MM.1S (cell line): ENCODE data around the gene HEPN1.

ENCODE experiments used
- DNase-seq: peaks from one replicate; pipeline ENCODE4 v3.0.0-alpha.2; 2015
- H2AFZ ChIP-seq: fragments of 300-600 bp; sonication (generic); 2 replicates; pipeline ENCODE4 v1.6.0; 2016; ENCODE audit warnings: antibody characterized with exemption, low read length
- H3F3A ChIP-seq: fragments of 300-600 bp; sonication (generic); 2 replicates; pipeline ENCODE4 v1.6.1; 2016; ENCODE audit warnings: mild to moderate bottlenecking, antibody characterized with exemption, low read length, moderate library complexity, mixed read lengths; ENCODE audit not compliant: insufficient read depth
- H3K27ac ChIP-seq: fragments of 300-600 bp; sonication (generic); 2 replicates; pipeline ENCODE4 v1.5.1; 2016; ENCODE audit warnings: mild to moderate bottlenecking, low read length
- H3K27me3 ChIP-seq: fragments of 300-600 bp; sonication (generic); replicated peaks from 2 replicates; pipeline ENCODE4 v1.6.0; 2016; ENCODE audit warnings: low read length; ENCODE audit not compliant: insufficient read depth
- H3K36me3 ChIP-seq: fragments of 300-600 bp; sonication (generic); replicated peaks from 2 replicates; pipeline ENCODE4 v1.6.1; 2016; ENCODE audit warnings: mild to moderate bottlenecking, low read length, mixed read lengths; ENCODE audit not compliant: insufficient read depth
- H3K4me1 ChIP-seq: fragments of 300-600 bp; sonication (generic); 2 replicates; pipeline ENCODE4 v1.6.1; 2016; ENCODE audit warnings: low read length, mixed read lengths
- H3K4me2 ChIP-seq: fragments of 300-600 bp; sonication (generic); 2 replicates; pipeline ENCODE4 v1.6.0; 2016; ENCODE audit warnings: low read depth, low read length
- H3K4me3 ChIP-seq: fragments of 300-600 bp; sonication (generic); 2 replicates; pipeline ENCODE4 v1.5.1; 2016; ENCODE audit warnings: low read length, mixed read lengths
- H3K79me2 ChIP-seq: fragments of 300-600 bp; sonication (generic); 2 replicates; pipeline ENCODE4 v1.6.1; 2016; ENCODE audit warnings: mixed run types, low read length, mixed read lengths
- H3K9ac ChIP-seq: fragments of 300-600 bp; sonication (generic); 2 replicates; pipeline ENCODE4 v1.6.1; 2016; ENCODE audit warnings: low read length, mixed read lengths
- H3K9me2 ChIP-seq: fragments of 300-600 bp; sonication (generic); replicated peaks from 2 replicates; pipeline ENCODE4 v1.6.1; 2016; ENCODE audit warnings: mild to moderate bottlenecking, low read length, mixed read lengths; ENCODE audit not compliant: insufficient read depth
- H3K9me3 ChIP-seq: fragments of 300-600 bp; sonication (generic); replicated peaks from 2 replicates; pipeline ENCODE4 v1.6.1; 2016; ENCODE audit warnings: mild to moderate bottlenecking, low read length, mixed read lengths; ENCODE audit not compliant: insufficient read depth
- H4K20me1 ChIP-seq: fragments of 300-600 bp; sonication (generic); 2 replicates; pipeline ENCODE4 v1.6.1; 2016; ENCODE audit warnings: mild to moderate bottlenecking, low read length, moderate library complexity, mixed read lengths; ENCODE audit not compliant: insufficient read depth
- EZH2 ChIP-seq: fragments of 300-600 bp; sonication (generic); optimal IDR thresholded peaks from 2 replicates; pipeline ENCODE3; 2017; ENCODE audit warnings: low read depth, mild to moderate bottlenecking, antibody characterized with exemption, low read length, mixed read lengths
- EZH2phosphoT487 ChIP-seq: fragments of 300-600 bp; sonication (generic); IDR thresholded peaks from 2 replicates; pipeline ENCODE4 v1.6.1; 2018; ENCODE audit warnings: antibody characterized with exemption, low read length
- TF ChIP-seq, protein P1 (sequence below): fragments of 300-600 bp; sonication (generic); IDR thresholded peaks from 2 replicates; pipeline ENCODE4 v1.5.1; 2016; ENCODE audit warnings: antibody characterized with exemption, low read length, mixed read lengths

The HEPN1 gene

DNA sequence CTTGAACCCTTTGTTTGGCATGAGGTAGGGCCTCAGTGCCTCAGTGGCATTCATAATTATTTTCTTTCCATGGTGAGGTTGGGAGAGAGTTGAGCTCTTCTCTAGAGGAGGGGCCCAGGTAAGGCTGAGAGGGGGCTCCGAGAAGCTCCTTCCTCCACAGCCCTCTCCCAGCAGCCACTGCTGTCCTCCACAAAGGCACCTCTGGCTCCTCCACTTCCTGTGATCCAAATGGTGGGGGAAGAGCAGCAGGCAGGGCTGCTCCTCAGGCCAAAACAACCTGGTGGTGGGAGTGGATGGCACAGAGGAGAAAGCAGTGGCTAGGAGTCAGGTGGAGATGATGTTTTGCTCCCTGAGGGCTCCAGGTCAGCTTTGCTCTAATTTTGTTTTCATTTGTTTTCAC, 34.7 kb upstream of the HEPN1 start:
- DNase-seq, result no peak
- Histone ChIP-seq H3K27me3 (no peaks in the 10 kb centered on the region), H3K79me2 (no peaks in the 10 kb centered on the region), H3K4me2 (no peak overlapping the region), H3K27ac (no peak overlapping the region), H3K4me3 (no peak overlapping the region), H3K36me3 (no peaks in the 10 kb centered on the region), H3K9me3 (no peaks in the 10 kb centered on the region), H3K4me1 (no peaks in the 10 kb centered on the region), H3K9ac (no peak overlapping the region), H2AFZ (no peak overlapping the region), H4K20me1 (no peaks in the 10 kb centered on the region), H3F3A (no peaks in the 10 kb centered on the region), H3K9me2 (no peaks in the 10 kb centered on the region)
- TF ChIP-seq EZH2 (no peak), EZH2phosphoT487 (no peak)
- TF ChIP-seq, protein P1, sequence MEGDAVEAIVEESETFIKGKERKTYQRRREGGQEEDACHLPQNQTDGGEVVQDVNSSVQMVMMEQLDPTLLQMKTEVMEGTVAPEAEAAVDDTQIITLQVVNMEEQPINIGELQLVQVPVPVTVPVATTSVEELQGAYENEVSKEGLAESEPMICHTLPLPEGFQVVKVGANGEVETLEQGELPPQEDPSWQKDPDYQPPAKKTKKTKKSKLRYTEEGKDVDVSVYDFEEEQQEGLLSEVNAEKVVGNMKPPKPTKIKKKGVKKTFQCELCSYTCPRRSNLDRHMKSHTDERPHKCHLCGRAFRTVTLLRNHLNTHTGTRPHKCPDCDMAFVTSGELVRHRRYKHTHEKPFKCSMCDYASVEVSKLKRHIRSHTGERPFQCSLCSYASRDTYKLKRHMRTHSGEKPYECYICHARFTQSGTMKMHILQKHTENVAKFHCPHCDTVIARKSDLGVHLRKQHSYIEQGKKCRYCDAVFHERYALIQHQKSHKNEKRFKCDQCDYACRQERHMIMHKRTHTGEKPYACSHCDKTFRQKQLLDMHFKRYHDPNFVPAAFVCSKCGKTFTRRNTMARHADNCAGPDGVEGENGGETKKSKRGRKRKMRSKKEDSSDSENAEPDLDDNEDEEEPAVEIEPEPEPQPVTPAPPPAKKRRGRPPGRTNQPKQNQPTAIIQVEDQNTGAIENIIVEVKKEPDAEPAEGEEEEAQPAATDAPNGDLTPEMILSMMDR, result no peak

DNA sequence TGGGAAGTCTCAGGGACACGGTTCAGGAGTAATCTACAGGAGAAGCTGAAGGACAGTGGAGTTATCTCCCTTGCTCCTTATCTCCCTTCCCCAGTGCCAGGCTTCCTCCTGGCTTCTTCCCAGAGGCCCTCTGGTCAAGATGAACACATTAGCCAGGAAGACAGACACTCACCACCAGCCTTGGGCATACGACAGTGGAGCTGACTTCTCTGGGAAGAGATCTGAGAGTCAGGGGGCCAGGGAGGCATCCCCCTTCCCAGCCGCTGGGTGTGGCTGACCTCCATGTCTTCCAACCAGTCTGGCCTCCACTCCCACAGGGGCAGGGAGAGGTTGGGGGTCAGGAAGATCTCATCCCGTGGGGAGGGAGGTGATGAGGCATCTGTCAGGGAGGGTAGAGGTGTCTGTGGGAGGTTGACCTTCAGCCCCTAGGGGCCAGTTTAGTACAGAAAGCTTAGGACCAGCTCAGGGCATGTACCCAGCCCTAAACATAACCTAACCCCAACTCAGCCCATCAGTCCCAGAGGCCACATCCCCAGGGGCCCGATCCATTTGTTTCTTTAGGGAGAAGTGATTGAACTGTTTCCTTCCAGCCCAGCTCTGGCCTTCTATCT, 34.1 kb upstream of the HEPN1 start:
- H3K79me2 ChIP-seq, result no peaks in the 10 kb centered on the region
- no peaks in the 10 kb centered on the region for H3K9me3 ChIP-seq
- H2AFZ ChIP-seq, result no peak overlapping the region
- no peak overlapping the region for H3K4me2 ChIP-seq
- TF ChIP-seq EZH2, result no peak
- no peak for TF ChIP-seq EZH2phosphoT487
- TF ChIP-seq, protein P1, result no peak
- no peaks in the 10 kb centered on the region for H3K9me2 ChIP-seq
- H3K9ac ChIP-seq, result no peak overlapping the region
- no peaks in the 10 kb centered on the region for H3F3A ChIP-seq
- H3K27ac ChIP-seq, result no peak overlapping the region
- DNase-seq, result no peak
- H3K4me1 ChIP-seq, result no peaks in the 10 kb centered on the region
- H3K4me3 ChIP-seq, result no peak overlapping the region
- no peaks in the 10 kb centered on the region for H3K36me3 ChIP-seq
- no peaks in the 10 kb centered on the region for H3K27me3 ChIP-seq
- no peaks in the 10 kb centered on the region for H4K20me1 ChIP-seq

DNA sequence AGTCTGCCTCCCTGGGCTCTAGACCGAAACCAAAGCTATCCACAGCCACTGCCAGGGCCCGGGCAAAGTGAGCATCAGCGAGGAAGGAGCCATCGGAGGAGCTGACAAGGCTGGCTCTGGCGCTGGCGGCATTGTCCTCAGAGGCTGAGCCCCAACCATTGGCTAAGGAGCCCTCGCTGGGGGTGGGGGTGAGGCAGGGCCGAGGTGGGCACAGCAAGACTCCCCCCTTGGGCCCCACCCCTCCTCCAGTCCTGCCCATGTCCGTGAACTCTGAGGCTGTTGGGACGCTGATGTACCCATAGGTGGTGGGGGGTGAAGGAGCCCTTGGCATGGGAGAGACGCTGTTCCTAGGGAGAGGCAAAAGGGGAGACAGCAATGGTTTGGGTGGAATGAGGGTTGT, 32.6 kb upstream of the HEPN1 start:
- no peaks in the 10 kb centered on the region for H3K9me2 ChIP-seq
- no peaks in the 10 kb centered on the region for H3K79me2 ChIP-seq
- no peak overlapping the region for H3K4me3 ChIP-seq
- no peak overlapping the region for H3K4me2 ChIP-seq
- H3K9ac ChIP-seq, result no peak overlapping the region
- H4K20me1 ChIP-seq, result no peaks in the 10 kb centered on the region
- no peak for DNase-seq
- no peak overlapping the region for H3K27ac ChIP-seq
- H3K9me3 ChIP-seq, result no peaks in the 10 kb centered on the region
- H3K4me1 ChIP-seq, result no peaks in the 10 kb centered on the region
- no peak overlapping the region for H2AFZ ChIP-seq
- no peak for TF ChIP-seq EZH2
- TF ChIP-seq, protein P1, result no peak
- no peak for TF ChIP-seq EZH2phosphoT487
- no peaks in the 10 kb centered on the region for H3F3A ChIP-seq
- no peaks in the 10 kb centered on the region for H3K36me3 ChIP-seq
- no peaks in the 10 kb centered on the region for H3K27me3 ChIP-seq
